ENCODE results near the gene ZNF615. TPM values are rescaled to one million over a fixed set of nuclear protein-coding genes. Genes with fewer than 3 reads are reported as not detected.

ZNF615 gene
- total RNA-seq, 1 experiment from 2014 or later, result 11.3 TPM

DNA sequence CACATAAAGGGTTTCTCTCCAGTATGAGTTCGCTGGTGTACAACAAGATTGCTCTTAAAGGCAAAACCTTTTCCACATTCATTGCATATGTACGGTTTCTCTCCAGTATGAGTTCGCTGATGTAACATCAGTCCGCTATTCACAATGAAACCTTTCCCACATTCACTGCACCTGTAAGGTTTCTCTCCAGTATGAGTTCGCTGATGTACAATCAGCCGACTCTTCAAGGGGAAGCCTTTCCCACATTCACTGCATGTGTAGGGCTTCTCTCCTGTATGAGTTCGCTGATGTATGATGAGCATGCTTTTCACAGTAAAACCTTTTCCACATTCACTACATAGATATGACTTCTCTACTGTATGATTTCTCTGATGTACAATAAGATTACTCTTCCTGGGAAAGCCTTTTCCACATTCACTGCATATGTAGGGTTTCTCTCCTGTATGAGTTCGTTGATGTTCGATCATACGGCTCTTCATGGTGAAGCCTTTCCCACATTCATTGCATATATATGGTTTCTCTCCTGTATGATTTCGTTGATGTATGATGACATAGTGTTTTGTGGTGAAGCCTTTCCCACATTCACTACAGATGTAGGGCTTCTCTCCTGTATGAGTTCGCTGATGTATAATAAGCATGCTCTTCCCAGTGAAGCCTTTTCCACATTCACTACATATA, 26.2 kb upstream of the ZNF615 start:
- Histone ChIP-seq H2BK120ac (ENCODE audit: low read depth, low read length, poor library complexity, severe bottlenecking) (no peak overlapping the region), H3K4ac (ENCODE audit: low read depth, low read length) (no peak overlapping the region), H3K9ac (ENCODE audit: extremely low read depth, insufficient read length, low read length) (no peak overlapping the region), H3K79me1 (ENCODE audit: insufficient read depth, low read depth, low read length, poor library complexity, severe bottlenecking) (no peaks in the 10 kb centered on the region), H4K20me1 (ENCODE audit: control insufficient read depth, insufficient read depth, insufficient read length) (no peaks in the 10 kb centered on the region), H3T11ph (ENCODE audit: low read length) (no peak overlapping the region), H3K14ac (ENCODE audit: insufficient read depth, low read length) (no peak overlapping the region), H3K9me3 (ENCODE audit: control insufficient read depth, low read depth, low read length) (peaks cover 48% of the 10 kb centered on the region), H3K56ac (ENCODE audit: insufficient read length, low read depth, low read length) (no peak overlapping the region), H3K23ac (ENCODE audit: insufficient read length, low read depth, low read length) (no peak overlapping the region), H2BK20ac (ENCODE audit: low read depth, low read length, poor library complexity, severe bottlenecking) (no peak overlapping the region), H3K18ac (ENCODE audit: insufficient read length, low read depth, low read length) (no peak overlapping the region), H3K4me2 (ENCODE audit: insufficient read depth, insufficient read length, low read length) (no peak overlapping the region), H3K27ac (ENCODE audit: insufficient read length, low read depth, low read length) (no peak overlapping the region), H4K5ac (ENCODE audit: insufficient read length, low read depth, low read length) (no peak overlapping the region), H2AK5ac (ENCODE audit: insufficient read length, low read length) (no peak overlapping the region), H3K23me2 (ENCODE audit: insufficient read length, low read depth, low read length, poor library complexity, severe bottlenecking) (no peaks in the 10 kb centered on the region), H3K4me1 (ENCODE audit: insufficient read depth, low read length) (no peaks in the 10 kb centered on the region), H4K91ac (ENCODE audit: insufficient read length, low read depth, low read length) (no peak overlapping the region), H2BK12ac (ENCODE audit: insufficient read length, low read depth, low read length) (no peak overlapping the region), H3K79me2 (ENCODE audit: insufficient read depth, low read length) (no peaks in the 10 kb centered on the region), H3K27me3 (ENCODE audit: insufficient read depth, low read length) (no peaks in the 10 kb centered on the region), H2BK5ac (ENCODE audit: insufficient read length, low read length) (no peak overlapping the region), H2AFZ (ENCODE audit: low read length) (no peak overlapping the region), H2BK15ac (ENCODE audit: low read depth, low read length) (no peak overlapping the region), H4K8ac (replicated peaks; ENCODE audit: insufficient read length, low read depth, low read length) (no peak overlapping the region)
- Mint-ChIP-seq H3K27ac (no peak overlapping the region), H3K4me1 (no peaks in the 10 kb centered on the region), H3K36me3 (ENCODE audit: insufficient read depth in 1 of 3, low read depth in 3 of 3) (peaks cover 72 to 94% (median 81%) of the 10 kb centered on the region in 3 experiments), H3K27me3 (ENCODE audit: low read depth) (peaks cover 4% of the 10 kb centered on the region; the same call in 1 of the 2 replicates), H3K4me3 (no peak overlapping the region), H3K9me3 (peaks cover 73 to 81% of the 10 kb centered on the region in 2 experiments)
- DNase-seq, result no peak
- TF ChIP-seq, protein P1, sequence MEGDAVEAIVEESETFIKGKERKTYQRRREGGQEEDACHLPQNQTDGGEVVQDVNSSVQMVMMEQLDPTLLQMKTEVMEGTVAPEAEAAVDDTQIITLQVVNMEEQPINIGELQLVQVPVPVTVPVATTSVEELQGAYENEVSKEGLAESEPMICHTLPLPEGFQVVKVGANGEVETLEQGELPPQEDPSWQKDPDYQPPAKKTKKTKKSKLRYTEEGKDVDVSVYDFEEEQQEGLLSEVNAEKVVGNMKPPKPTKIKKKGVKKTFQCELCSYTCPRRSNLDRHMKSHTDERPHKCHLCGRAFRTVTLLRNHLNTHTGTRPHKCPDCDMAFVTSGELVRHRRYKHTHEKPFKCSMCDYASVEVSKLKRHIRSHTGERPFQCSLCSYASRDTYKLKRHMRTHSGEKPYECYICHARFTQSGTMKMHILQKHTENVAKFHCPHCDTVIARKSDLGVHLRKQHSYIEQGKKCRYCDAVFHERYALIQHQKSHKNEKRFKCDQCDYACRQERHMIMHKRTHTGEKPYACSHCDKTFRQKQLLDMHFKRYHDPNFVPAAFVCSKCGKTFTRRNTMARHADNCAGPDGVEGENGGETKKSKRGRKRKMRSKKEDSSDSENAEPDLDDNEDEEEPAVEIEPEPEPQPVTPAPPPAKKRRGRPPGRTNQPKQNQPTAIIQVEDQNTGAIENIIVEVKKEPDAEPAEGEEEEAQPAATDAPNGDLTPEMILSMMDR (conservative IDR thresholded peaks at IDR 0.05), result no peak
- no CpG with 5 or more reads among the region's 12 CpGs for WGBS (ENCODE audit: extremely low coverage, insufficient read length, low lambda C conversion rate)

All from H9 (cell line).